SK-N-SH (cell line): ENCODE measurements around the gene ATP1B1. TPM values are rescaled to one million over a fixed set of nuclear protein-coding genes. Genes with fewer than 3 reads are reported as not detected.
"Not testable (repeated sequence)": the region's sequence is repeated elsewhere in the genome, so short reads cannot be mapped to it uniquely, and the experiment has no call there.

Experiments used
- CTCF ChIA-PET: fragments of 300-600, 350-600 bp; formaldehyde crosslinking; extraction: SDS; loops from one replicate; lab custom pipeline; 2021; lab: Yijun Ruan, JAX
- POLR2A ChIA-PET: fragments of 350-600 bp; sonication (Branson Sonifier 250); formaldehyde crosslinking; extraction: SDS; loops from one replicate; lab custom pipeline; 2020; ENCODE audit warnings: antibody characterized with exemption, inconsistent platforms; lab: Yijun Ruan, JAX
- DNase-seq: peaks from one replicate; pipeline ENCODE4 v3.0.0; 2012
- H2AFZ ChIP-seq: fragments of 200-600 bp; sonication (generic); 2 replicates; pipeline ENCODE4 v1.8.1; 2016; ENCODE audit warnings: antibody characterized with exemption, mild to moderate bottlenecking, low read depth
- H3F3A ChIP-seq: fragments of 200-600 bp; sonication (generic); replicated peaks from 2 replicates; pipeline ENCODE3; 2016; ENCODE audit warnings: antibody characterized with exemption, mild to moderate bottlenecking; ENCODE audit not compliant: insufficient read depth
- H3K27ac ChIP-seq, 2 experiments: fragments of 200-500 bp in 1 of 2; fragments of 200-600 bp in 1 of 2; sonication (Bioruptor generic) in 1 of 2; sonication (generic), shearing (Covaris generic) in 1 of 2; 2 replicates each; pipeline versions ENCODE4 v1.5.1 to v1.6.1; 2014 to 2016; ENCODE audit warnings: low read depth in 2 of 2, inconsistent platforms in 1 of 2, low read length in 1 of 2, mild to moderate bottlenecking in 1 of 2, mixed read lengths in 1 of 2
- H3K27me3 ChIP-seq: fragments of 200-600 bp; sonication (generic), shearing (Covaris generic); 2 replicates; pipeline ENCODE4 v1.6.1; 2016; ENCODE audit warnings: mixed run types; ENCODE audit not compliant: insufficient read depth
- H3K36me3 ChIP-seq, 2 experiments: fragments of 200-500 bp in 1 of 2; fragments of 200-600 bp in 1 of 2; sonication (Bioruptor generic) in 1 of 2; sonication (generic) in 1 of 2; replicated peaks in 1 of 2; 2 replicates each; pipeline versions ENCODE3 to v1.5.1; 2014 to 2016; ENCODE audit warnings: low read length in 1 of 2, mild to moderate bottlenecking in 1 of 2; ENCODE audit not compliant: insufficient read depth in 2 of 2, control insufficient read depth in 1 of 2
- H3K4me1 ChIP-seq, 2 experiments: fragments of 200-500 bp in 1 of 2; fragments of 200-600 bp in 1 of 2; sonication (Bioruptor generic) in 1 of 2; sonication (generic), shearing (Covaris generic) in 1 of 2; 2 replicates each; pipeline versions ENCODE4 v1.5.1 to v1.6.1; 2014 to 2016; ENCODE audit warnings: low read depth in 1 of 2, low read length in 1 of 2, mixed run types in 1 of 2; ENCODE audit not compliant: insufficient read depth in 2 of 2, control insufficient read depth in 1 of 2
- H3K4me2 ChIP-seq: fragments of 200-600 bp; sonication (generic), shearing (Covaris generic); 2 replicates; pipeline ENCODE4 v1.6.1; 2017; ENCODE audit warnings: mixed run types
- H3K4me3 ChIP-seq, 2 experiments: fragments of 200-500 bp in 1 of 2; fragments of 200-600 bp in 1 of 2; sonication (Bioruptor generic) in 1 of 2; sonication (generic), shearing (Covaris generic) in 1 of 2; 2 replicates each; pipeline versions ENCODE4 v1.5.1 to v1.8.1; 2014 to 2016; ENCODE audit warnings: low read depth in 2 of 2, inconsistent platforms in 1 of 2, low read length in 1 of 2, mild to moderate bottlenecking in 1 of 2, mixed read lengths in 1 of 2, moderate library complexity in 1 of 2
- H3K79me2 ChIP-seq: fragments of 200-600 bp; sonication (generic); 2 replicates; pipeline ENCODE4 v1.8.1; 2017; ENCODE audit warnings: mild to moderate bottlenecking; ENCODE audit not compliant: insufficient read depth
- H3K9ac ChIP-seq: fragments of 200-600 bp; sonication (generic); 2 replicates; pipeline ENCODE4 v1.6.1; 2017; ENCODE audit warnings: mixed run types
- H3K9me2 ChIP-seq: fragments of 200-600 bp; sonication (generic); 2 replicates; pipeline ENCODE4 v1.6.1; 2017; ENCODE audit warnings: mixed run types
- H3K9me3 ChIP-seq: fragments of 200-600 bp; sonication (generic); 2 replicates; pipeline ENCODE4 v1.6.1; 2017; ENCODE audit warnings: mixed run types, mild to moderate bottlenecking, moderate library complexity
- H4K20me1 ChIP-seq: fragments of 200-600 bp; sonication (generic); 2 replicates; pipeline ENCODE4 v1.6.1; 2017; ENCODE audit warnings: mild to moderate bottlenecking, mixed run types; ENCODE audit not compliant: insufficient read depth
- EZH2phosphoT487 ChIP-seq: fragments of 200-600 bp; sonication (generic); IDR thresholded peaks from 2 replicates; pipeline ENCODE4 v1.6.1; 2017; ENCODE audit warnings: low read depth, mixed run types, mild to moderate bottlenecking, antibody characterized with exemption, moderate library complexity, borderline replicate concordance
- FOSL2 ChIP-seq: IDR thresholded peaks from 2 replicates; pipeline ENCODE4 v1.4.0; 2012; ENCODE audit warnings: low read depth, mild to moderate bottlenecking, moderate library complexity, borderline replicate concordance
- NRF1 ChIP-seq: IDR thresholded peaks from 2 replicates; pipeline ENCODE4 v1.6.1; 2012; ENCODE audit warnings: low read depth, mild to moderate bottlenecking, low read length
- RAD21 ChIP-seq: IDR thresholded peaks from 2 replicates; pipeline ENCODE4 v1.6.1; 2012; ENCODE audit warnings: mild to moderate bottlenecking, low read length
- TCF12 ChIP-seq: IDR thresholded peaks from 2 replicates; pipeline ENCODE4 v1.4.0; 2012
- WGBS: methylation state at CpG from one replicate; pipeline ENCODE4 v1.1.6; 2017; ENCODE audit warnings: low lambda C conversion rate; 5-methylcytosine and 5-hydroxymethylcytosine counted together
- polyA plus RNA-seq, 3 experiments: library from polyadenylated mRNA; depleted of rRNA; stranded (reverse); fragments of >200 nt; gene quantifications; 2 replicates each; pipeline ENCODE4 v1.2.3, GENCODE V29; 2012
- TF ChIP-seq, protein P1 (sequence below): fragments of 200-600 bp; sonication (generic); IDR thresholded peaks from 2 replicates; pipeline ENCODE4 v1.6.1; 2017; ENCODE audit warnings: antibody characterized with exemption, mild to moderate bottlenecking, moderate library complexity
- TF ChIP-seq, protein P2 (sequence below): fragments of 150-350 bp; IDR thresholded peaks from 2 replicates; pipeline ENCODE4 v1.6.1; 2017; ENCODE audit warnings: antibody characterized with exemption, low read length, low read depth, borderline replicate concordance

ATP1B1 gene
- polyA plus RNA-seq, 1 of the 3 experiments (the other 2 are of a cell fraction) = 49.5 TPM

DNA sequence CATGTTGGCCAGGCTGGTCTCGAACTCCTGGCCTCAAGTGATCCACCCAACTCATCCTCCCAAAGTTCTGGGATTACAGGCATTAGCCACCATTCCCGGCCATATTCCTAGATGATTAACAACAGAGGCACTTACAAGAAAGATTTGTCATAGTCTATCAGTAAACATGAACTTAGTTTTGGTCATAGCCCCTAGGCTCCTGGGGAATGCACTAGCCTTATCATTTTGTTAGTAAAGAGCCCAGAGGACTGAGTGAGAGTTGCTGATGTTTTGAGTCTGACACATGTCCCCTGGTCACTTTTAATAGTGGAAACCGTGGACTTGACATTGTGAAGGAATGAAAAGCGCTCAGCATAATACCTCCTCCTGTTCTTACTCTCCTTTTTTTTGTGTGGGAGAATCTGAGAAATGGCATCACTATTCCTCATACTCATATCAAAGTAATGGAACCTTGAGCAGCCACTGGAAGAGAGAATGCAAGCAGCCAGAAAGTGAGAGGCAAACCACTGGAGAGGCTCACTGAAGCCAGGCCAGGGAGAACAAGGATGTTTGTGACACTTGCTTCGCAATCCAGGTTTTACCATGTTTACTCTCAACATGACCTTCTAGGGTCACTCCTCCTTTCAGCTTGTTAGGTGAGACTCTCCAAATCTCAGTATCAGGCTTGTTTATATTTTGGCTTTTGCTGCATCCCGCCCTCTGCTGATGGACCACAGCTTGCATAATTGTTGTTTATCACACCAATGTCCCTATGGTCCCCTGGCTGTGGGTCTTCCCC, 14.8 kb downstream of the ATP1B1 start:
- H3K79me2 ChIP-seq = peaks cover 68% of the 10 kb centered on the region
- DNase-seq = no peak
- 91% methylated on average over 6 of the region's 6 CpGs for WGBS
- H3K4me3 ChIP-seq = no peak overlapping the region
- H3K9me2 ChIP-seq = no peaks in the 10 kb centered on the region
- H3K4me1 ChIP-seq = peaks cover 7 to 36% of the 10 kb centered on the region in 2 experiments
- H3K27me3 ChIP-seq = no peaks in the 10 kb centered on the region
- no peaks in the 10 kb centered on the region for H3K9me3 ChIP-seq
- POLR2A ChIA-PET = no interaction called here
- H3K4me2 ChIP-seq = no peak overlapping the region
- peaks cover 33 to 85% of the 10 kb centered on the region in 2 experiments for H3K36me3 ChIP-seq
- no peak overlapping the region for H3K27ac ChIP-seq
- no peaks in the 10 kb centered on the region for H4K20me1 ChIP-seq
- no peak overlapping the region for H2AFZ ChIP-seq
- H3K9ac ChIP-seq = no peak overlapping the region
- H3F3A ChIP-seq = no peaks in the 10 kb centered on the region
- TF ChIP-seq, protein P1, sequence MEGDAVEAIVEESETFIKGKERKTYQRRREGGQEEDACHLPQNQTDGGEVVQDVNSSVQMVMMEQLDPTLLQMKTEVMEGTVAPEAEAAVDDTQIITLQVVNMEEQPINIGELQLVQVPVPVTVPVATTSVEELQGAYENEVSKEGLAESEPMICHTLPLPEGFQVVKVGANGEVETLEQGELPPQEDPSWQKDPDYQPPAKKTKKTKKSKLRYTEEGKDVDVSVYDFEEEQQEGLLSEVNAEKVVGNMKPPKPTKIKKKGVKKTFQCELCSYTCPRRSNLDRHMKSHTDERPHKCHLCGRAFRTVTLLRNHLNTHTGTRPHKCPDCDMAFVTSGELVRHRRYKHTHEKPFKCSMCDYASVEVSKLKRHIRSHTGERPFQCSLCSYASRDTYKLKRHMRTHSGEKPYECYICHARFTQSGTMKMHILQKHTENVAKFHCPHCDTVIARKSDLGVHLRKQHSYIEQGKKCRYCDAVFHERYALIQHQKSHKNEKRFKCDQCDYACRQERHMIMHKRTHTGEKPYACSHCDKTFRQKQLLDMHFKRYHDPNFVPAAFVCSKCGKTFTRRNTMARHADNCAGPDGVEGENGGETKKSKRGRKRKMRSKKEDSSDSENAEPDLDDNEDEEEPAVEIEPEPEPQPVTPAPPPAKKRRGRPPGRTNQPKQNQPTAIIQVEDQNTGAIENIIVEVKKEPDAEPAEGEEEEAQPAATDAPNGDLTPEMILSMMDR = no peak
- TF ChIP-seq, protein P2, sequence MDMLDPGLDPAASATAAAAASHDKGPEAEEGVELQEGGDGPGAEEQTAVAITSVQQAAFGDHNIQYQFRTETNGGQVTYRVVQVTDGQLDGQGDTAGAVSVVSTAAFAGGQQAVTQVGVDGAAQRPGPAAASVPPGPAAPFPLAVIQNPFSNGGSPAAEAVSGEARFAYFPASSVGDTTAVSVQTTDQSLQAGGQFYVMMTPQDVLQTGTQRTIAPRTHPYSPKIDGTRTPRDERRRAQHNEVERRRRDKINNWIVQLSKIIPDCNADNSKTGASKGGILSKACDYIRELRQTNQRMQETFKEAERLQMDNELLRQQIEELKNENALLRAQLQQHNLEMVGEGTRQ = no peak
- TF ChIP-seq NRF1 (no peak), EZH2phosphoT487 (no peak), FOSL2 (no peak)
- CTCF ChIA-PET = interaction anchor here (0.9 to 1.4 kb wide), 2 partner anchors 12 to 518 kb away, joined by 3 read pairs; no protein-coding TSS in a partner anchor

DNA sequence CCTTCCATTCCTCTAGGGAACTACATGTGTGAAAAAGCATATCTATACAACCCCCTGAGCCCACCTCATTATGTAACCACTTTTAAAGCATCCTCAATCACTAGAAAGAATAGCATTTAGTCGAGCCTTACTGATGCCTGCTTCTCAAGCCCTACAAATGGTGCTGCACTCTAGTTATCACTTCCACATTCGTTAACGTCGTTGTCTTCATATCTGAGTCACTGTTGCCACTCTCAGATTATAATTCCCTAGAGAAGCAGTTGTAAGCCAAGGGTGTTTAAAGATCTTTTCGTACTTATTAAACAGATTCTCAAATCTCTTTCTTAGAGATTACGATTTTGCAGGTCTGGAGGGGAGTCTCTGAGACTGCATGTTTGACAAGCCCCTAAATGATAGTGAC, 16.5 kb downstream of the ATP1B1 start:
- no peak overlapping the region for H3K4me3 ChIP-seq
- DNase-seq = no peak
- WGBS = 88% methylated on average over 6 of the region's 6 CpGs
- no peaks in the 10 kb centered on the region for H3K9me2 ChIP-seq
- H2AFZ ChIP-seq = no peak overlapping the region
- no peaks in the 10 kb centered on the region for H4K20me1 ChIP-seq
- H3K4me2 ChIP-seq = no peak overlapping the region
- no peak overlapping the region for H3K27ac ChIP-seq
- peaks cover 0 to 25% of the 10 kb centered on the region in 2 experiments; a peak in 2 of 4 replicates for H3K4me1 ChIP-seq
- peaks cover 55% of the 10 kb centered on the region for H3K79me2 ChIP-seq
- no peak for TF ChIP-seq RAD21
- H3K36me3 ChIP-seq = peaks cover 37 to 88% of the 10 kb centered on the region in 2 experiments
- no peaks in the 10 kb centered on the region for H3K27me3 ChIP-seq
- H3F3A ChIP-seq = no peaks in the 10 kb centered on the region
- ChIA-PET CTCF (no interaction called here), POLR2A (no interaction called here)
- H3K9me3 ChIP-seq = no peaks in the 10 kb centered on the region
- no peak overlapping the region for H3K9ac ChIP-seq

DNA sequence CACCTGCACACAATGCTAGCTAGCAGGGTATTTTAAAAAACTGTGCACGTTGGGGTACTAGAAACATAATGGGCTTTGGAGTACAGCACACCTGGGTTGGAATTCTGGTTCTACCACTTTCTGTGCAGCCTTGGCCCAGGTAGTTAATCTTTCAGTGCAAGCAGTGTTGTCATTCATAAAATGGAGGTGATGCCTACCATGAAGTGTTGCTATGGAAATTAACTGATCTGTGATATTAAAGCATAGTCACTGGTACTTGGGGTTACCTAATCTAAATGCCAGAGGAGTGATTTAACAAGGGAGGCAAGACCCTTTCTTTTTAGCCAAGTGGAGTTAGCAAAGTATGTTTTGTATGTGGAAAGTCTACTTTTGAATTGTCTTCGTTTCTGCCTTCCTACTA, 18.0 kb downstream of the ATP1B1 start:
- TF ChIP-seq TCF12 (no peak), RAD21 (no peak), FOSL2 (no peak)
- TF ChIP-seq, protein P2 = no peak

DNA sequence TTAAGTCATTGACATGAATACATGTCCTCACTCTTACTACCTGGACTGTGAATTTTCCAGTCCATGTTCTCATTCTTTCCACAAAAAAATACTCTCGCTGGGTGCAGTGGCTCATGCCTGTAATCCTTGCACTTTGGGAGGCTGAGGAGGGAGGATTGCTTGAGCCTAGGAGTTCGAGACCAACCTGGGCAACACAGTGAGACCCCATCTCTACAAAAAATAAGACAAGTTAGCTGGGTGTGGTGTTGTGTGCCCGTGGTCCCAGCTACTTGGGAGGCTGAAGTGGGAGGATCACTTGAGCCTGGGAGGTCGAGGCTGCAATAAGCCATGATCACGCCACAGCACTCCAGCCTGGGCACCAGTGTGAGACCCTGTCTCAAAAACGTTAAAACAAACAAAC, 19.1 kb downstream of the ATP1B1 start:
- H3K4me1 ChIP-seq, H2AFZ ChIP-seq, H3K4me2 ChIP-seq, H3K4me3 ChIP-seq, POLR2A ChIA-PET, H4K20me1 ChIP-seq, H3K9me2 ChIP-seq, H3K27me3 ChIP-seq, H3K9me3 ChIP-seq, DNase-seq, H3F3A ChIP-seq, H3K9ac ChIP-seq, H3K27ac ChIP-seq: not testable (repeated sequence)
- Histone ChIP-seq H3K36me3 (peaks cover 46 to 85% of the 10 kb centered on the region in 2 experiments), H3K79me2 (peaks cover 31% of the 10 kb centered on the region)
- 87% methylated on average over 6 of the region's 6 CpGs for WGBS
- CTCF ChIA-PET = interaction anchor here (1.0 kb wide), 1 partner anchor 15 kb away, joined by 5 read pairs; no protein-coding TSS in a partner anchor

More for the DNA sequence above, 18.0 kb downstream of the ATP1B1 start:
- no peaks in the 10 kb centered on the region for H4K20me1 ChIP-seq
- H3K27ac ChIP-seq = peak overlapping the region in 1 of 2 experiments; percentile 36; a peak in 1 of 4 replicates
- peaks cover 43% of the 10 kb centered on the region for H3K79me2 ChIP-seq
- no peaks in the 10 kb centered on the region for H3K27me3 ChIP-seq
- 97% methylated on average over 2 of the region's 2 CpGs for WGBS
- no peak overlapping the region for H3K4me2 ChIP-seq
- H3K4me3 ChIP-seq = no peak overlapping the region
- POLR2A ChIA-PET = no interaction called here
- H3K9me2 ChIP-seq = no peaks in the 10 kb centered on the region
- CTCF ChIA-PET = interaction anchor here (1.1 kb wide), 1 partner anchor 224 kb away, joined by 4 read pairs; no protein-coding TSS in a partner anchor
- no peaks in the 10 kb centered on the region for H3K9me3 ChIP-seq
- DNase-seq = no peak
- peaks cover 47 to 88% of the 10 kb centered on the region in 2 experiments for H3K36me3 ChIP-seq
- H2AFZ ChIP-seq = no peak overlapping the region
- no peak overlapping the region for H3K9ac ChIP-seq
- peaks cover 0 to 15% of the 10 kb centered on the region in 2 experiments; a peak in 2 of 4 replicates for H3K4me1 ChIP-seq
- peaks cover 6% of the 10 kb centered on the region for H3F3A ChIP-seq
